ENCODE data around the gene SEMA3A.
"Not testable (repeated sequence)": the region's sequence is repeated elsewhere in the genome, so short reads cannot be mapped to it uniquely, and the experiment has no call there.

SEMA3A gene

DNA sequence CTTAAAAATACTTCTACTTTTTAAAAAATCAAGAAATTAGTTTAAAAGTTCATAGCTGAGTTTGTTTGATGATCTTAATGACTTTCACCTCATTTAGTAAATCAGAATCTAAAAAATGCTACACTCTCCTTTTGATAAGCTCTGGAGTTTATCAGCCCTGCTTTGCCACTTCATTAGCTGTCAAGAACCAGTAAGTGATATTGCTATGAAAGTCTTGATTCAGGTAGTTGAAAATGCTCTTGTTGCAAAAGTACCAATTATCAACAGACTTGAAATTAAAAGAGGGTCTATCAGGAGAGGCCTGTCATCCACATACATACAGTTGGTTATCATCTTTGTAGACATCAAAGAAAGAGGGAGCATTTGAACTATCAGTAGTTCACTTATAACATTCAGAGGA, 41.6 kb downstream of the SEMA3A start:
- DNase-seq (ENCODE audit: low read depth), result no peak

DNA sequence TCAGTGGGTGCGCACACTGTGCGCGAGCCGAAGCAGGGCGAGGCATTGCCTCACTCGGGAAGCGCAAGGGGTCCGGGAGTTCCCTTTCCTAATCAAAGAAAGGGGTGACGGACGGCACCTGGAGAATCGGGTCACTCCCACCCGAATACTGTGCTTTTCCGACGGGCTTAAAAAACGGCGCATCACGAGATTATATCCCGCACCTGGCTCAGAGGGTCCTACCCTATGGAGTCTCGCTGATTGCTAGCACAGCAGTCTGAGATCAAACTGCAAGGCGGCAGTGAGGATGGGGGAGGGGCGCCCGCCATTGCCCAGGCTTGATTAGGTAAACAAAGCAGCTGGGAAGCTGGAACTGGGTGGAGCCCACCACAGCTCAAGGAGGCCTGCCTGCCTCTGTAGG, 44.2 kb downstream of the SEMA3A start:
- DNase-seq (ENCODE audit: low read depth), result not testable (repeated sequence)

DNA sequence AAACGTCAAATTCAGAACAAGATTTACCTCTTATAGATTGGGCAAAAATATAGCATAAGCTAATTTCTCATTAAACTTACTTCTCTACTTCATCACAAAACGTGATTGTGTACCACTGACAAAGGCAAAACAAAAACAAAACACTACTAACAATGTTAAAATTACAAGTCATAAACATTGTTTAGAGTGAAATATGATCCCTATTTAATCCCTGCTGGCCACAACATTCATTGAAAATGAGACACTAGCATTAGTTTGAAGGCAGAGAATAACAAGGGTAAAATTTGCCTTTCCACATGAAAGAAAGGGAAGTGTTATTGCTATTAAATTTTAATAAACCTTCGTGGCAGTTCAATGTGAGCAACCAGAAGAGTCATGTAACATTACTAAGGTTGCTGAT, 45.0 kb downstream of the SEMA3A start:
- no peak for DNase-seq (ENCODE audit: low read depth)

DNA sequence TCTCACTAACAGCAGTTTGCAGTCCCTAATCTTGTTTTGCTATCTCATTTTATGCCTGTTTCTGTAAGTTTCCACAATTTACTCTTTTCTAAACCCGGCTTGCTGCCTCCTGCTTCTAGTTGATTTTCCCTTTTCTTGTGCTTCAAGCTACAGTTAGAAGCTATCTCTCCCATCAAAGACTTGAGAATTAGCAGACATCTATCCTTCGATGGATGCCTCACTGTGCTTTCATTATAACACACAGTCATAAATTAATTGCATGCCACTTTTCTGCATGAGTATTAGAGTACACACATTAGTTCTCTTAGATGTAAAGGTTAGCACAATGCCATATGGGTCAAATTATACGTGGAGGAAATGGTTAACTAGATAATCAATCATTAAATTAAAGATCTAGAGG, 48.7 kb downstream of the SEMA3A start:
- no peak for DNase-seq (ENCODE audit: low read depth)

DNA sequence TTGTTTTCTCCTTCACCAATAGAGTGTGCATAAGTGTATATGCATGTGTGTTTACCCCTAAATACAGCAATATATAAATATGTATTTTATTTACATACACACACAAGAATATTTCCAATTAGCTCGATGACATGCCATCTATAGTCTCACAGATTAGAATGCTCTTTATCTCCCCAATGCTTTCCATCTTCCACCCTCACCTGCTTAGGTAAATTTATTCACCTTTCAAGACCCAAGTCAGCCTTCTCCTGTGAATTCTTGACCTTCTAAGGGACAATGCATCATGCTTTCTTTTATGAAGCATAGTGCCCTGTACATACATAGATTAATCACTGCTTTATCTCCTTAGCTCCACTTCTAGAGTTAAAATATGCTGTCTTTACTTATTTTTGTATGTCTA, 49.7 kb downstream of the SEMA3A start:
- no peak for DNase-seq (ENCODE audit: low read depth)

DNA sequence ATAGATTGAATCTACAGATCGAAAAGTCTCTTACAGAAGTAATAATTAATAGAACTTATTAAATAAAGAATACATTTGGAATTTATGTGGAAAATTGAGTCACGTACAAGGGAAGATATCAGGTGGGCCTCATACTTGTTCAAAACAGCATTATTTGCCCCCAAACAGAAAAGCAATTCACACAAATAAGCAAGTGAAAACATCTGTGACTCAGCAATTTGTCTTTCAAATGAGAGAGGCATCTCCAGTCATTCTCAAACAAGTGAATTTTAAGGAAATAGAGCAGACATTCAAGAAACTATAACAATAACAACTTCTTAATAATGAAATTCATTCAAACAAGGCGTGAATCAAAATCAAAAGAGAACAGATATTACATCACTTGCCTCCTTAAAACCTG, 50.1 kb downstream of the SEMA3A start:
- DNase-seq (ENCODE audit: low read depth), result no peak

DNA sequence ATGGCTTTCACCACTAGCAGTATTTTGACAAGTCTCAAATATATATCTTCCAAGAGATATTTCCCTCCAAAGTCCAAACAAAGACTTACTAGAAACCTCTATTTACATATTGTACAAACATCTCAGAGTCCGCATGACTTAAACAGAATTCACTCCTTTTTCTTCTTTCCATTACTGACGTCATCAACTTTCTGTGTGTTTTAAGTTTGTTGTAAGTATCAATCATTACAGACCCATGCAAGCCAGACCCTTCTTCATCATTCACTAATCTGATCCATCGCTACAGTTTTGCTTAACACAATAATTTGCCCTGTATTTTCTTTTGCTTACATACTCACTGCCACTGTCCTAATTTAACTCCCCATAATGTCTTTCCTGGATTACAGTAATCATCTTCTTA, 51.9 kb downstream of the SEMA3A start:
- DNase-seq (ENCODE audit: low read depth), result no peak

DNA sequence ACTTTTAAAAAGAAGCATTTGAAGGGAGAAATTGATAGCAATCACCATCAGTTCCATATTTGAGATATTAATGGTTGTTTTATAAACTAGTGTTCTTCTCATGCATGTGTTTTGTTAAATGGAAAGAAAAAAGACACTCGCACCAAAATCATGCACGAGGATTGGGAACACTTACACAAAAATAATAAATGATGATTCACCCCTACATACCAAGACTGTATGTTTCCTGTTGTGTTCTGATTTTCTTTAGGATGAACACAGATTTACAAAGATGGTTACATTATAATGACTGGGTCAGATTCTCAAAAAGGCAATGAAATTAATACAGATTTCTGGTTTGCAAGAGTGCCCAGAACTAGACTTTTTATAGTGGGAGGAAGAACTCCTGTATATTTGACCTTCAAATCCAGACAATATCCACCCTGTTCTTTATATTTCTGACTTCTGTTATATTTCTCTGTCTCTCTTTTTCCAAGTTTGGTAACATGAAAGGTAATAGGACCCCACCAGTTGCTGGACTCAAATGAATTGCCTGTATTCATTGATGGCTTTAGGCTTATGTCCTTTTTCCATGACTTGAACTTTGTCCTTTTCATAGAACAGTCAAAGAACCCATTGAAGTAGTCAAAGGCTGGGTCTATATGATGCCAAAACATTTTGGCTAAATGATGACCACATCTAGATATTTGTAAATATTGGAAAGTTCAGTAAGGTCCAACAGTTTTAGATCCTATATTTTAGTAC, 54.4 kb downstream of the SEMA3A start:
- DNase-seq (ENCODE audit: low read depth), result no peak

DNA sequence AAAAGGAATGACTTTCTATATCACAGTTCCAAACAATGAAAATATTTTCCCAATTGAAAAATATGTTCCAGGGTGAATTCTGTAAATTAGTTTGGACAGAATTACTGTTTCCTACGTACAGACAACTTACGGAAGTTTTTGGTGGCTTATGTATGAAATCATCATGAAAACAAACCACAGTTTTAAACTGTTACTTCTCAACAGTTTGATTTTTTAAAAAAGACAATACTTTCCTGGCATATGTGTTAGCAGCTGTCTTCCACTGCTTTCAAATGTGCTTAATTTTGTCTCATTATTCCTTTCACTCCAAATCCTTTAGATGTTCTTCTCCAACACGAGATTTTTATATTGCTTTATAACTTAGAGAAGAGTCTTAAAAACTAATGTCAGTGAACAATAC, 56.2 kb downstream of the SEMA3A start:
- no peak for DNase-seq (ENCODE audit: low read depth)

DNA sequence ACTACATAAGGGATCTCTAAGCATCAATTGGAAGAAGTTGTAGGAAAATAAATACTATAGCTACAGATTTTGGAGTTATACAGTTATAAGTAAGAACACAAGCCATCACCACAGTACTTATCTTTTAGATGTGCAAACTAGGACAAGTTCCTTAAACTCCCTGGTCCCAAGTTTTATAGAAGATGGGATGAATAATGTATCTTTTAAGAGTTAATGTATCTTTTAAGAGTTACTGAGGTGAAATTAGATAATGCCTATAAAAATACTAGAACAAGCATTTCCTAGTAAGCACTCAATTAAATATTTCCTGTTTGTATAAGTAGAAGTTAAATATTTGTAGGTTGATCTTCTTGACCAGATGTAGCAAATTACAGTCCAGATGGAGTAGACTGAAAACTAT, 56.8 kb downstream of the SEMA3A start:
- no peak for DNase-seq (ENCODE audit: low read depth)

DNA sequence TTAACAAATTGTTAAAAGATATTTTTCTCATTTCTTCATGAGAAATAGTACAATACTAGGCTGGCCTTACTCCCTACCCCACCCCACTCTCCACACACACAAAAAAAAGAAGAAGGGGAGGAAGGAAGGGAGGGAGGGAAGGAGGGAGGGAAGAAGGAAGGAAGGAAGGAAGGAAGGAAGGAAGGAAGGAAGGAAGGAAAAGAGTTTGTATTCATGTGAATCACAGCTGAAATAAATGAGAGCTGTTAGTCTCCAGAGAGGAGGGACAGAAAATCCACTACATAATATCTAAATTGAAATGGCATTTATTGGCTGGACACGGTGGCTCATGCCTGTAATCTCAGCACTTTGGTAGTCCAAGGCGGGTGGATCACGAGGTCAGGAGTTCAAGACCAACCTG, 57.8 kb downstream of the SEMA3A start:
- DNase-seq (ENCODE audit: low read depth), result no peak

DNA sequence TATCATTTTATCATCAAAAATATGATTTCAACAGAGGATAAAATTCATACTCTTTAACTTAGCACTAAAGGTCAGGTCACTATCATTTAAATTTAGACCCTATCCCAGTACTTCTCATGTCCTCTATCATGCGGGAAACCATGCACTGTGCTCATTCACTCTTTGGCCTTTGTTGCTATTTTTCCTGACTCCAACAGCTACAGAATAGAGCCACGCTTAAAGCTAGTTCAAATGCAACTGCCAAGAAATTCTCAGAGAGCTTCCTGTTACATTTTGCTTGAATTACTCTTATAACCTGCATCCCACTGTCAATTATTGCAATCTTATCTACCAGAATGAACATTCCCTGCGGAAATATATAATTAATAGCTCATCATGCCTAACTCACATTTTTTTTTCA, 58.3 kb downstream of the SEMA3A start:
- DNase-seq (ENCODE audit: low read depth), result no peak

DNA sequence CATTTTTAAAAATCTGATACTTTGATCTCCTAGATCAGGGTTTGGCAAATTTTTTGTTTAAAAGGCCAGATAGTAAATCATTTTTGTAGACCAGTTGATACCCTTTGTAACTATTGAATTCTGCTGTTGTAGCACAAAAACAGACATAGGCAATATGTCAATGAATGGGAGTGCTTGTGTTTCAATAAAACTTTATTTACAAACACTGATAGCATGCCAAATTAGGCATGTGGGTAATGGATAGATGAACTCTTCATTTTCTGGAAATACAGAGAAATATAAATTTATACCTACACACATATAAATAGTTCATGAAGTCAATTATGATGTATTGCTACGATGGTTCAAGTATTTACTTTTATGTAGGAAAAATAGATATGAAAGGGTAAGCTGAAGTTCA, 60.4 kb downstream of the SEMA3A start:
- DNase-seq (ENCODE audit: low read depth), result no peak

DNA sequence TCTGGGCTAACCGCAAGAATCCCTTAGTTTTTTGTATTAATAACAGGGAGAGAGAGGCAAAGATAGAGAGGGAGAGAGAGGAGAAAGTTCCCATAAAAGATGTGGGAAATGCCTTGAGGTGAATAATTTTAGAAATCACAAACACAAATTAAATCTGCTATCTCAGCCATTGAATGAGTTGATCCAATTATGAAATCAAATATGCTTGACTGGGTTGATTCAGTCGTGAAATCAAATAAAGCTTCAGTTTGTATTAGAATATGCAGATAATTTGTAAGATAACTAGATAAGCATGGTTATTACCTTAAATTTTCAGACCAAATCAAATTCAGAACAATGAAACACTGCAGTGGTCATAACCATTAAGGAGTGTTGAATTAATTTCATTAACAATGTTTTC, 68.9 kb downstream of the SEMA3A start:
- no peak for DNase-seq (ENCODE audit: low read depth)

DNA sequence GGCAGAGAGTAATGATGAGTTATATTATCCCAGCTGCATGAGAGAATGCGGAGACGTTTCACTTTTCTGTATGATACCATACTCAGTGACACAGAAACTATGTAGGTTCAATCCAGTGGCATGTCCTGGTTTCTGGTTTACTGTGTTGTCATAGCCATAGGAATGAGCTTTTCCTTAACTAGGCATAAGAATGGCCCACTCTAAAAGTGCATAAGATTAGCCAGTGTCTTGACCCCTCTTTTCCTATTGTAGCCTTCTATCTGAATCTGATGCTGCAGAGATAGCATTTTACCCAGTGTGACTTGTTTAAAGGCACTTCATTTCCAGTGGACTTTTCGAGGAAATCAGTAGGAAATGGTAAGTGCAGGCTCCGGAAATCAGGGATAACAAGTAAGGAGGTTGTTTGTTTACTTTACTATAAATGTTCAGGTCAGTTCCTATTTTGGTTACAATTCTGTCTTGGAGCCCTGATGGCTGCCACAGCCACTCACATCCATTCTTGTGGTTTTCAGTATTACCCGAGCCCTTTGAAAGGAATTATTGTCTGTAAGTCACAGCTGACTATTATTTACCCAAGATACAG, 70.5 kb downstream of the SEMA3A start:
- DNase-seq (ENCODE audit: low read depth), result no peak

DNA sequence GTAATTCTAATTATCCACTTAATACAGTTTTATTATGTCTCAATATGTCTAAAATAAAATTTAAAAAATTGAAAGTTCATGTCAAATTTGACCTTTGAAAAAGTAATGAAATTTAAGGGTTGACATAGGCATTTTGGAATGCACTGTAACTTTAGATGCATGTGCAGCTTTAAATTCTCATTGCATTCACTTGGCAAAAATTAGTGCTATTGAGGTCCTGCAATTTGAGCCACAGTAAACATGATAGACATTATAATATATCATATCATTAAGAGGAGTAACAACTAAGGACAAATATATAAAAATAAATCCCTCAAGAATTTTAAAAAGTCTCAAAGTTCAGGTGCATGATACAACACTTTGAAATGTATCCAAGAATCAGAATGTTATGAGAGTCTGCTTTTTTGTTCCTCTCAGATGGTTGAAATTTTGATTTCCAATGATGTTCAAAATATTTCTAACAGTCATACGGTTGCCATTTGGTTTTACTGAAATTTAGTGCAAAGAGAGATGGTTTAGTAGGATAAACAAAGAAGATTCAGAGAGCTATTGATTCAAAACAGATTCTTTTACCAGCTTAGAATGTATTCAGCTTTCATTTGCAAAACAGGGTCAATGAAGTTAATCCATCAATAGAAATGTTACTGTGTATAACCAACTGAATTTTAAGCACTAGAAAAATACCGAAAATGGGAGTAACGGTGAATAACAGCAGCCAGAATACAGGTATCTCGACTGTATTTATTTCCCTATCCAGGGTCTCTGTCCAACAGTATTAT, 71.8 kb downstream of the SEMA3A start:
- DNase-seq (ENCODE audit: low read depth), result no peak

DNA sequence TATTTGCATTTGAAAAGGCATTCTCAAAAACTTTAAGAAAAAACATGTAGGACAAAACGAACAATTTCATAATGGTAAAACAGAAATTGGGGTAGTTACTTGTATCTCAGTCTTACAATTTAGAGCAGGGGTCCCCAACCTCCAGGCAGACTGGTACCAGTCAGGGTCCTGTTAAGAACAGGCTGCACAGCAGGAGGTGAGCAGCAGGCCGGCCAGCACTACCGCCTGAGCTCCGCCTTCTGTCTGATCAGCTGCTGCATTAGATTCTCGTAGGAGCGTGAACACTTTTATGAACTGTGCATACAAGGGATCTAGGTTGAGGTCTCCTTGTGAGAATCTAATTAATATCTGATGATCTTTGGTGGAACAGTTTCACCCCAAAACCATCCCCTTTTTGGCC, 77.3 kb downstream of the SEMA3A start:
- DNase-seq (ENCODE audit: low read depth), result no peak

DNA sequence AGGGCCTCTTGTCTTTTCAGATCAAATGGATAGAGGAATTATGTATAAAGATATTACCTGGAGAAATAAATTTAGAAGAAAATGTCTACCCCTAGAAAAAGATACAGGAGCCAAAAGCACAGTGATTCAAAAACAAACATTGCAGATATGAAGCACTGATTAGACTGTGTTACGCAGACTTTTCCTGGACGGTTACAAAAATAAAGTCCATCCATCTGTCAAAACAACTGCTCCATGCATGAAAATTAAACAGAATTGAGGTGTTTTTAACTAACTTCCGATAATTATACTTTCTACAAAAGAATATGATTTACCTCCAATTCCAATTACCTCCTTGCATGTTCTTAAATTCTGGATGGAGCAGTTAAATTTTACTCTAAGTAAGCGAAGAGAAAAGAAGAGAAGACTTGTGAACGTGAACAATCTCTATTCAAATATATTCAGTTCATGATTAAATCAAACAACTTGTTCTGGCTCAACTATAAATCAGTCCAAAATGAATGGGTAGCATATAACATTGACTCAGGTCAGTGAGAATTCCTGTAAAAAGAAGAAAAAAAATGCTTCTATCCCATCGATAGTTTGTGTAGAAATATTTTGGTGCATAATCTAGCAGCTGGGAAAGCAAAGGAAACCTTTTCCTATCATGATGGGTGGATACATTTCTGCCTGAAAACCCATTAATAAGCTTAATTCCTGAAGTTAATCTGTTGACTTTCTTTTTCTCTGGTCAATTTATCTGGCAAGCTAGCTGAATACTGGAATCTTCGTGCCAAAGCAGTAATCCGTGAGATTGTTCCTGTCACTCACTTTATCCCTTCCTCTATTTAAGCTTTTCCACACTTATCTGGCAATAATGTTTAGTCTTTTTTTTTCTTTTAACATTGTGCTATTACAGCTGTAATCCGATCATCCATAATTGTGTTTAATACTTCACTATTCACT, 80.4 kb downstream of the SEMA3A start:
- DNase-seq (ENCODE audit: low read depth), result no peak

DNA sequence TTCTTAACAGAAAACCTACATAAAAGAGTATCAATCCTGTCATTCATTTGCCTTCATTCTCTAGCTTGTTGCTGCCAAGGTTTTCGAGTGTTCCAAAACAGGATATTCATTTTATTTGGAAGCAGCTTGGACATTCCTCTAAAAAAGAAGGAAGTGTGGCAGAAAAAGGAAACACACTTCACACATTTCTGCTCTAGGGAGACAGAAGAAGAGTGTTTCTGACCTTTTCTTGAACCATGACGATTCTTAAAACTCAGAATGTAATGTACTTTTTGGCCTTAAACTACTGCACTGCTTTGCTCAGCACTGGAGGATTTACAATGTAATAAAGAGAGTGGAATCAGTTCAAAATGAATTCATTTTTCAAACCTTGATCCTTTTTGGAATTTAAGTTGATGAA, 81.3 kb downstream of the SEMA3A start:
- DNase-seq (ENCODE audit: low read depth), result no peak

DNA sequence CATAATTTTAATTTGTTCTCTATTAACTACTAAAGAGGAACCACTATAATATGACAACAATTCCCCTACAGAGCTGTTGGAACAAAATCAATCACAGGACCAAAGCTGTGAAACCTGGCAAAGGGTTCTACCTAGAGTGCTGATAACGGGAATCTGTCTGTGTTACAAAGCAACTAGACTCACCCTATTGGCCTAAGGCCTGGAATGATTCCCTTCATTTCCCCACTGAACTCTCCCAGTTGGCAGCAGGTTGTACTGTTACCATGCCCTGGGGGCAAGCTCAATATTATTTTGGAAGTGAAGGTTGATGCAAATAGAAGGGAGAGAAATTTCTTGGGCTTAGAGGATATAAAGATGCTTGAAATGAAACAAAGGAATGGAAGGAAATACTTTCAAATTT, 81.8 kb downstream of the SEMA3A start:
- no peak for DNase-seq (ENCODE audit: low read depth)

DNA sequence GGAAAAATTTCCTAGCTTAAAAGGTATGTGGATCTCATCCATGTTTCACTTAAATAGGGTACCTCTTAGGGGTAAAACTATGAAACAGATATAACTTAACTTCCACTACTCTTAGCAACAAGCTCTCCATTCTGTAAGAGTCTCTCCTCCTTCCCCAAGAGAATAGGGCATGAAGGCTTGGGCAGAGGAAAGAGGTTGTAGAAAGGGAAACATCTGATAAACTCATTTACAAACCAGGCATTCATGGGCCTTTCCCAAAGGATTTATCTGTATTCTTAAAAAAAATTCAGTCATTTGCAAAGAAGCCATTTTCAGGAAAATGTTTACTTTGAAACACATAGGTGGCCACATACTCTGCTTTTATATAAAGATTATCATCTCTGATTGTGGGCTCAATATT, 82.7 kb downstream of the SEMA3A start:
- DNase-seq (ENCODE audit: low read depth), result no peak

DNA sequence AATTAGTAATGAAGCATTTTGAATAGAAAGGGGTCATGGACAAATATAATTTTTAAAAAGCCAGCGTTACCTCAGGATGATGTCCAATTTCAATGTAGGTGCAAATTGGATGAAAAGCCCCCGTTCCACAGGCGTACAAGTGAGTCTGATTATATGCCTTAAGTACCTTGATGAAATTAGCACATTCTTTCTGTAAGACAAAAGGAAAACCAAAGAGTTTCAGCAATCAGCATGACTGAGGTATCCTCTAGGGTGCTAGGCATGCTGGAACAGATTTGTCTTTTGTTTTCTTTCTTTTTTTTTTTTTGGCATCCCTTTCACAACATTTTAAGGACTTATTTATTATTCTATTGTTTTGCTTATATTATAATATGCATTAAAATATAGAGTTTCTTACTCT, 84.2 kb downstream of the SEMA3A start:
- no peak for DNase-seq (ENCODE audit: low read depth)
